Right lobe of liver (tissue), 4 donors: ENCODE measurements around the gene CCDC158.

ENCODE experiments used
- POLR2A ChIP-seq: fragments of 450-650 bp; IDR thresholded peaks from one replicate; pipeline ENCODE4 v1.6.1; 2017; ENCODE audit warnings: antibody characterized with exemption, mild to moderate bottlenecking
- TF ChIP-seq, protein P1 (sequence below), 4 donors: fragments of 200-600 bp in 3 of 4; fragments of 450-650 bp in 1 of 4; IDR thresholded peaks; one replicate each; pipeline versions ENCODE4 v1.5.1 to v1.8.0; 2016 to 2022; ENCODE audit warnings: antibody characterized with exemption in 4 of 4, mild to moderate bottlenecking in 2 of 4
- donor health status: DM: no; HTN: no; CAD: no.
- donor health status: DM: no; HTN: no; CAD: no.
- donor health status: DM: no; HTN: yes; CAD: no.

DNA sequence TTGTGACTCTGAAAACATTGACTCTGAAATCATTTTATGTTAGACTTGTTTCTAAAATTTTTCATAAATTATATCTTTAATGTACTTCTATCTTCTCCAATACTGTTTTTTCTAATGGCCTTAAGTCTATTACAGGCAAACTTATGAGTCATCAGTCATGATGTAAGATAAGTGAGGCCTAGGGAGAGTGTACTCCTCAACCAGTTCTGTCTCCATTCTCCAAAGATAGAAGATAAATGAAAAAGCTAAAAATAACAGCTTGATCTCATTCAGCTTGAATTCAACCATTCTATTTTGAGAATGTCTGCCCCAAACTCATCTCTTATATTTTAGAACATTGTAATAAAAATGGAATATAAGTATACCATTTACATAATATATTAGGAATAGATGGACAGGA, 79.9 kb downstream of the CCDC158 start:
- TF ChIP-seq, protein P1, sequence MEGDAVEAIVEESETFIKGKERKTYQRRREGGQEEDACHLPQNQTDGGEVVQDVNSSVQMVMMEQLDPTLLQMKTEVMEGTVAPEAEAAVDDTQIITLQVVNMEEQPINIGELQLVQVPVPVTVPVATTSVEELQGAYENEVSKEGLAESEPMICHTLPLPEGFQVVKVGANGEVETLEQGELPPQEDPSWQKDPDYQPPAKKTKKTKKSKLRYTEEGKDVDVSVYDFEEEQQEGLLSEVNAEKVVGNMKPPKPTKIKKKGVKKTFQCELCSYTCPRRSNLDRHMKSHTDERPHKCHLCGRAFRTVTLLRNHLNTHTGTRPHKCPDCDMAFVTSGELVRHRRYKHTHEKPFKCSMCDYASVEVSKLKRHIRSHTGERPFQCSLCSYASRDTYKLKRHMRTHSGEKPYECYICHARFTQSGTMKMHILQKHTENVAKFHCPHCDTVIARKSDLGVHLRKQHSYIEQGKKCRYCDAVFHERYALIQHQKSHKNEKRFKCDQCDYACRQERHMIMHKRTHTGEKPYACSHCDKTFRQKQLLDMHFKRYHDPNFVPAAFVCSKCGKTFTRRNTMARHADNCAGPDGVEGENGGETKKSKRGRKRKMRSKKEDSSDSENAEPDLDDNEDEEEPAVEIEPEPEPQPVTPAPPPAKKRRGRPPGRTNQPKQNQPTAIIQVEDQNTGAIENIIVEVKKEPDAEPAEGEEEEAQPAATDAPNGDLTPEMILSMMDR (IDR thresholded peaks at IDR 0.05), result no peak
- no peak for TF ChIP-seq POLR2A
